Tibial nerve (tissue), 4 donors: Measurements from ENCODE around the gene PTPRG. TPM values are rescaled to one million over a fixed set of nuclear protein-coding genes. Genes with fewer than 3 reads are reported as not detected.
"Not testable (repeated sequence)": the region's sequence is repeated elsewhere in the genome, so short reads cannot be mapped to it uniquely, and the experiment has no call there.

ENCODE experiments used
- DNase-seq, 2 donors: peaks; one replicate each; pipeline ENCODE4 v3.0.0-alpha.2; 2019; ENCODE audit warnings: low spot score in 2 of 2
- H3K27ac ChIP-seq, 4 donors: fragments of 200-600 bp; sonication (generic) in 3 of 4; one replicate each; pipeline ENCODE4 v1.5.1; 2017 to 2019; ENCODE audit warnings: mild to moderate bottlenecking in 1 of 4
- H3K27me3 ChIP-seq, 2 donors: fragments of 200-600 bp; sonication (generic) in 1 of 2; one replicate each; pipeline versions ENCODE4 v1.5.1 to v1.6.0; 2017 to 2019
- H3K36me3 ChIP-seq, 3 donors: fragments of 200-600 bp; sonication (generic); one replicate each; pipeline ENCODE4 v1.5.1; 2018 to 2019
- H3K4me1 ChIP-seq, 4 donors: fragments of 200-600 bp; sonication (generic) in 3 of 4; one replicate each; pipeline ENCODE4 v1.5.1; 2017 to 2019
- H3K4me3 ChIP-seq, 4 donors: fragments of 200-600 bp; sonication (generic) in 3 of 4; one replicate each; pipeline ENCODE4 v1.5.1; 2017 to 2019; ENCODE audit warnings: mild to moderate bottlenecking in 1 of 4, moderate library complexity in 1 of 4
- H3K9me3 ChIP-seq, 4 donors: fragments of 200-600 bp; sonication (generic) in 3 of 4; one replicate each; pipeline ENCODE4 v1.5.1; 2017 to 2019
- EP300 ChIP-seq, 2 donors: sonication (generic); formaldehyde crosslinking; IDR thresholded peaks; one replicate each; pipeline ENCODE4 v1.6.1; 2017; ENCODE audit warnings: antibody characterized with exemption in 2 of 2, mild to moderate bottlenecking in 1 of 2
- POLR2A ChIP-seq, 2 donors: fragments of 450-650 bp; IDR thresholded peaks; one replicate each; pipeline ENCODE4 v1.6.1; 2017; ENCODE audit warnings: antibody characterized with exemption in 2 of 2, mild to moderate bottlenecking in 2 of 2, moderate library complexity in 2 of 2
- WGBS, 2 donors: methylation state at CpG; one replicate each; pipeline ENCODE4 v1.1.5; 2018; 5-methylcytosine and 5-hydroxymethylcytosine counted together
- total RNA-seq, 4 donors: library from RNA; depleted of rRNA; stranded (reverse); fragments of >200 nt; gene quantifications; one replicate each; pipeline ENCODE4 v1.1.0, GENCODE V29; 2016
- TF ChIP-seq, protein P1 (sequence below), 5 experiments: fragments of 200-600 bp in 3 of 5; fragments of 450-650 bp in 2 of 5; sonication (generic) in 3 of 5; IDR thresholded peaks; one replicate each; pipeline ENCODE4 v1.5.1; 2016 to 2019; ENCODE audit warnings: antibody characterized with exemption in 5 of 5, mild to moderate bottlenecking in 3 of 5, moderate library complexity in 2 of 5

PTPRG gene
- total RNA-seq, 4 donors from 2014 or later = 112 to 174 (median 121) TPM

DNA sequence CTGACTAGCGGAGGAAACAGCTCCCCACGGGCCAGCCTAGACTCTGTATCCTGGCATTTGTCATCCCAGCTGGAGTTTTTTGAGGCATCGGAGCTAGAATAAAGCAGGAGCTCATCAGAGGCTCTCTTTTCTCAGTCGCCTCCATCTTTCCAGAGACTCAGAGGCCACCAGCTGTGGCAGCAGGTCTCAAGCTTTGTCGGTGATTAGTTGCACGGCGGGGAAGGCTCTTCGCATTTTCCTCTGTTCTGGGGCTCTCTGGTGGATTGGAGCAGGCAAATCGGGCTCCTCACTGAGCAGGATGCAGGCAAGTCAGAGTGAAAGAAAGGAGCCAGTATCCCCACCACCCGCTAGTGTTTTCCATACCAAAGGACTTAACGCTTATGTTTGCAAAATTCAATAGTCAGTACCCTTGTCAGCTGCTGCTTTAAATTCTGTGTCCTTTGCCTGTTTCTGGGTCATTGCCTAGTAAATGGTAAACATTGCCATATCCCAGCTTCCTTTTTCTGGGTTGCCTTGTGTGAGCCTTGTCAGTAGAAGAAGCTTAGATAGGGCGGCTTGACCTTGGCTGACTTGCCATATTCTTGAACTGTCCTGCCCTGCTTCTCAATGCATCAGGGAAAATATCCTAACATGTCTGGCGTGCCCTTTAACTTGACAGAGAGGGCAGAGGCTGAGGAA lies 127.1 kb downstream of the PTPRG start:
- Histone ChIP-seq H3K27ac (no peak overlapping the region), H3K4me3 (no peak overlapping the region), H3K9me3 (no peaks in the 10 kb centered on the region), H3K36me3 (no peaks in the 10 kb centered on the region), H3K4me1 (peaks cover 0 to 16% (median 0%) of the 10 kb centered on the region in 4 donors), H3K27me3 (no peaks in the 10 kb centered on the region)
- WGBS, 2 donors = 47 to 67% methylated on average over 11 to 13 of the region's 13 CpGs
- no peak for DNase-seq
- no peak for TF ChIP-seq POLR2A (IDR thresholded peaks at IDR 0.05)
- TF ChIP-seq, protein P1, sequence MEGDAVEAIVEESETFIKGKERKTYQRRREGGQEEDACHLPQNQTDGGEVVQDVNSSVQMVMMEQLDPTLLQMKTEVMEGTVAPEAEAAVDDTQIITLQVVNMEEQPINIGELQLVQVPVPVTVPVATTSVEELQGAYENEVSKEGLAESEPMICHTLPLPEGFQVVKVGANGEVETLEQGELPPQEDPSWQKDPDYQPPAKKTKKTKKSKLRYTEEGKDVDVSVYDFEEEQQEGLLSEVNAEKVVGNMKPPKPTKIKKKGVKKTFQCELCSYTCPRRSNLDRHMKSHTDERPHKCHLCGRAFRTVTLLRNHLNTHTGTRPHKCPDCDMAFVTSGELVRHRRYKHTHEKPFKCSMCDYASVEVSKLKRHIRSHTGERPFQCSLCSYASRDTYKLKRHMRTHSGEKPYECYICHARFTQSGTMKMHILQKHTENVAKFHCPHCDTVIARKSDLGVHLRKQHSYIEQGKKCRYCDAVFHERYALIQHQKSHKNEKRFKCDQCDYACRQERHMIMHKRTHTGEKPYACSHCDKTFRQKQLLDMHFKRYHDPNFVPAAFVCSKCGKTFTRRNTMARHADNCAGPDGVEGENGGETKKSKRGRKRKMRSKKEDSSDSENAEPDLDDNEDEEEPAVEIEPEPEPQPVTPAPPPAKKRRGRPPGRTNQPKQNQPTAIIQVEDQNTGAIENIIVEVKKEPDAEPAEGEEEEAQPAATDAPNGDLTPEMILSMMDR (IDR thresholded peaks at IDR 0.05) = no peak
- no peak for TF ChIP-seq EP300 (IDR thresholded peaks at IDR 0.05)

DNA sequence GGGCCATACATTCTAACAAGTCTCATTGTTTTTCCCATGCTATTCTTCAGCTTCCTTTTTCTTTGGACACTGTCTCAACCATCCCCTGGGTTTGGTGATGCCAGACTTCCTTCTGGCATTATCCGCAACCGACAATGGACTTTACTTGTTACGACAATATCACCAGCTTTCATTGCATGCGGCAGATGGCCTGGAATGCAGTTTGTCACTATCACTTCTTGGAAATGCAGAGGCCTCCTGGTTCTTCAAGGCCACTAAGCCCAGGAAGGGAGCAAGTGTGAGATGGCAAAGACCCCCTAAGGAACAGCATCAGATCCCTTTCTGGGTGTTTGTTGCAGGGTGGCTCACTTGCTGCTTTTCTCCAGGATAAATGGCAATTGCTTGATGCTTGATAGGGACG lies 128.6 kb downstream of the PTPRG start:
- DNase-seq = no peak
- Histone ChIP-seq H3K36me3 (no peaks in the 10 kb centered on the region), H3K9me3 (no peaks in the 10 kb centered on the region), H3K27ac (no peak overlapping the region), H3K4me1 (peaks cover 0 to 10% (median 0%) of the 10 kb centered on the region in 4 donors), H3K4me3 (no peak overlapping the region), H3K27me3 (no peaks in the 10 kb centered on the region)
- WGBS, 2 donors = 93 to 94% methylated on average over 5 of the region's 5 CpGs
- TF ChIP-seq POLR2A (IDR thresholded peaks at IDR 0.05) (no peak), EP300 (IDR thresholded peaks at IDR 0.05) (no peak)
- TF ChIP-seq, protein P1 (IDR thresholded peaks at IDR 0.05) = no peak

DNA sequence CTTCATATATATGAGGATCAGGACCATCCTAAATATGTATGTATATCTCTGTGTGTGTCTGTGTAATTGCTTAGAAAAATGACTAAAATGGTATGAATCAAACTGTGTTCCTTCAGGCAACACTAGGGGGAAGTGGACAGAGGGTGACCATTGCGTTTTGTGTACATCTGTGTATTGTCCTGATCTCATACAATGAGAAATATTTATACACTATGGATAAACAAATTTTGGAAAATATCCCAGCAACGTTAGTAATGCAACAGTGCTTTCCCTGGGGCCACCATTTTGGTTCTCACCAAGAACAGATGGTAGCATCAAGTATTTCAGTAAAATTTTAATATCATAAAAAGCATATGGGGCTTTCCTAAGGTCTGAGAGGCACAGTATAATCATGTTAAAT lies 130.1 kb downstream of the PTPRG start:
- no peak overlapping the region for H3K4me3 ChIP-seq
- no peaks in the 10 kb centered on the region for H3K9me3 ChIP-seq
- DNase-seq = no peak
- TF ChIP-seq EP300 (IDR thresholded peaks at IDR 0.05) (no peak), POLR2A (IDR thresholded peaks at IDR 0.05) (no peak)
- TF ChIP-seq, protein P1 (IDR thresholded peaks at IDR 0.05) = no peak
- peaks cover 0 to 10% (median 0%) of the 10 kb centered on the region in 4 donors for H3K4me1 ChIP-seq
- no peak overlapping the region for H3K27ac ChIP-seq
- no peaks in the 10 kb centered on the region for H3K27me3 ChIP-seq
- no peaks in the 10 kb centered on the region for H3K36me3 ChIP-seq
- 69 to 75% methylated on average over 2 of the region's 2 CpGs for WGBS, 2 donors

DNA sequence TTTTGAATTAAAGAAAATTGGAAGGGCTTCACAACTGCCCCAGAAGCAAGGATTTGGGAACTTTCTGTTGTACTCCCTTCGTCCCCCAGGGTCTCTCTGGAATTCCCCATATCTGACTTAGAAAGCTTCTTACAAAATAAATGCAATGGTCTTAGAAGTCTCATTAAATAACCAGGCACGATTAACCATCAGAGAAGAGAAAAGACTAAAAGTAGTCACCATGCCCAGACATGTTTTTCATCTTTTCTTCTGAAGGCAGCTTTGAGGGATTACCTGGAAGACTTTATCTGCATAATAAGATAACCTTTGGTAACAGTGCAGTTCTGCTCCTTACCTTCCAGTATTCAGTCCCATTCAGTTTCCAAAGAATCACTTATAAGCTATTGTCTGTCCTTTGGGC lies 135.9 kb downstream of the PTPRG start:
- Histone ChIP-seq H3K4me3 (no peak overlapping the region), H3K27me3 (no peaks in the 10 kb centered on the region), H3K4me1 (peaks cover 0 to 3% (median 0%) of the 10 kb centered on the region in 4 donors), H3K36me3 (no peaks in the 10 kb centered on the region), H3K27ac (no peak overlapping the region), H3K9me3 (no peaks in the 10 kb centered on the region)
- WGBS, 2 donors = 59 to 62% methylated on average over 2 of the region's 2 CpGs
- DNase-seq = no peak
- TF ChIP-seq EP300 (IDR thresholded peaks at IDR 0.05) (no peak), POLR2A (IDR thresholded peaks at IDR 0.05) (no peak)
- TF ChIP-seq, protein P1 (IDR thresholded peaks at IDR 0.05) = no peak

DNA sequence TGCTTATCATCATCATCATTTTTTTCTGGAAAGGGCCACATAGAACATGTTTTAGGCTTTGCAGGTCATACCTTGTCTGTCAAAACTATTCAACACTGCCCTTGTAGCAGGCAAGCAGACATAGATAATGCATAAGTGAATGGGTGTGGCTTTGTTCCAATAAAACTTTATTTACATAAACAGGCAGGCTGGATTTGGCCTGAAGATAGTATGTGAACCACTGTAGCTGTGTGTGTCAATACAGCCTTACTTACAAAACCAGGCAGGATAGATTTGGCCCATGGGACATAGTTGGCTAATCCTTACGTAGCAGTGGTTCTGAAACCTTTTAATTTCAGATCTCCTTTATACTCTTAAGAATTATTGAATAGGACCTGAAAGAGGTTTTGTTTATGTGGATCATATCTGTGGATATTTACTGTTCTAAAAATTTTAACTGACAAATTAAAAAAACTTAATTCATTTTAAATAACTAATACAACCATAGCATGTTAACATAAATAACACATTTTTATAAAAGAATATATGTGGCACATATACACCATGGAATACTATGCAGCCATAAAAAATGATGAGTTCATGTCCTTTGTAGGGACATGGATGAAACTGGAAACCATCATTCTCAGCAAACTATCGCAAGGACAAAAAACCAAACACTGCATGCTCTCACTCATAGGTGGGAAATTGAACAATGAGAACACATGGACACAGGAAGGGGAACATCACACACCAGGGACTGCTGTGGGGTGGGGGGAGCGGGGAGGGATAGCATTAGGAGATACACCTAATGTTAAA lies 137.1 kb downstream of the PTPRG start:
- 88% methylated on average over 3 of the region's 3 CpGs for WGBS, 2 donors
- H3K4me1 ChIP-seq, H3K4me3 ChIP-seq, H3K9me3 ChIP-seq, H3K27ac ChIP-seq, H3K36me3 ChIP-seq, DNase-seq, H3K27me3 ChIP-seq: not testable (repeated sequence)
